IMR-90 (cell line): Measurements from ENCODE around the gene MED12. TPM values are rescaled to one million over a fixed set of nuclear protein-coding genes. Genes with fewer than 3 reads are reported as not detected.

ENCODE experiments used
- ATAC-seq: fragments of 200-7000 bp; cut with Tn5 transposase; 2 replicates; pipeline ENCODE4 v1.9.1; 2020; ENCODE audit warnings: low read depth, mild to moderate bottlenecking, moderate library complexity
- BruUV-seq: library from RNA; stranded (reverse); fragments of 400-500 nt; replicated peaks from 2 replicates; lab custom pipeline; 2021; lab: Mats Ljungman, UMichigan
- CTCF ChIA-PET: fragments of 300-600 bp; formaldehyde crosslinking; extraction: SDS; loops from one replicate; lab custom pipeline; 2021; ENCODE audit warnings: antibody characterized with exemption; lab: Yijun Ruan, JAX
- POLR2A ChIA-PET: fragments of 300-600 bp; sonication (Branson Sonifier 250); formaldehyde crosslinking; loops from one replicate; lab custom pipeline; 2022; ENCODE audit warnings: antibody characterized with exemption; ENCODE audit not compliant: unreplicated experiment; lab: Charles Lee
- DNase-seq: peaks from one replicate; pipeline ENCODE4 v3.0.0; 2013
- H2AFZ ChIP-seq: replicated peaks from 2 replicates; pipeline ENCODE3; 2013; ENCODE audit warnings: low read length, mild to moderate bottlenecking; ENCODE audit not compliant: poor library complexity
- H2AK5ac ChIP-seq: 2 replicates; pipeline ENCODE4 v1.6.1; 2013; ENCODE audit warnings: low read depth, low read length, inconsistent platforms
- H2AK9ac ChIP-seq: replicated peaks from 2 replicates; pipeline ENCODE3; 2013; ENCODE audit warnings: mild to moderate bottlenecking, low read depth, low read length, moderate library complexity; ENCODE audit not compliant: poor library complexity
- H2BK120ac ChIP-seq: 2 replicates; pipeline ENCODE4 v1.6.1; 2013; ENCODE audit warnings: low read depth, low read length, inconsistent platforms
- H2BK15ac ChIP-seq: 3 replicates; pipeline ENCODE4 v1.6.1; 2013; ENCODE audit warnings: low read depth, low read length, inconsistent platforms
- H2BK20ac ChIP-seq: 2 replicates; pipeline ENCODE4 v1.6.1; 2013; ENCODE audit warnings: low read depth, mild to moderate bottlenecking, inconsistent platforms, low read length, moderate library complexity
- H2BK5ac ChIP-seq: 2 replicates; pipeline ENCODE4 v1.6.1; 2013; ENCODE audit warnings: mild to moderate bottlenecking, low read depth, low read length, inconsistent platforms; ENCODE audit not compliant: poor library complexity, severe bottlenecking
- H3K14ac ChIP-seq: replicated peaks from 2 replicates; pipeline ENCODE4 v1.6.1; 2013; ENCODE audit warnings: low read depth, low read length, inconsistent platforms
- H3K18ac ChIP-seq: 2 replicates; pipeline ENCODE4 v1.6.1; 2013; ENCODE audit warnings: low read depth, low read length, control low read depth
- H3K23ac ChIP-seq: 2 replicates; pipeline ENCODE4 v1.6.1; 2013; ENCODE audit warnings: low read depth, low read length, inconsistent platforms
- H3K27ac ChIP-seq: 2 replicates; pipeline ENCODE4 v1.5.1; 2013; ENCODE audit warnings: mild to moderate bottlenecking, control low read depth, low read length; ENCODE audit not compliant: insufficient read depth
- H3K27me3 ChIP-seq: 2 replicates; pipeline ENCODE4 v1.6.1; 2013; ENCODE audit warnings: low read length; ENCODE audit not compliant: control insufficient read depth, insufficient read depth
- H3K36me3 ChIP-seq: 2 replicates; pipeline ENCODE4 v1.6.1; 2013; ENCODE audit warnings: low read length, mixed read lengths; ENCODE audit not compliant: control insufficient read depth, insufficient read depth
- H3K4ac ChIP-seq: 2 replicates; pipeline ENCODE4 v1.6.1; 2013; ENCODE audit warnings: low read depth, low read length, inconsistent platforms
- H3K4me1 ChIP-seq: 2 replicates; pipeline ENCODE4 v1.6.1; 2013; ENCODE audit warnings: low read length, mixed read lengths; ENCODE audit not compliant: control insufficient read depth, insufficient read depth
- H3K4me2 ChIP-seq: 2 replicates; pipeline ENCODE4 v1.6.1; 2013; ENCODE audit warnings: low read depth, mild to moderate bottlenecking, control low read depth, low read length, moderate library complexity
- H3K4me3 ChIP-seq: 2 replicates; pipeline ENCODE4 v1.5.1; 2013; ENCODE audit warnings: low read depth, mild to moderate bottlenecking, control low read depth, low read length, moderate library complexity; ENCODE audit not compliant: insufficient read depth
- H3K56ac ChIP-seq: 2 replicates; pipeline ENCODE4 v1.6.1; 2013; ENCODE audit warnings: low read length, inconsistent platforms; ENCODE audit not compliant: insufficient read depth; ENCODE audit errors: extremely low read depth
- H3K79me1 ChIP-seq, 2 experiments: 2 replicates each; pipeline ENCODE4 v1.6.1; 2013; ENCODE audit warnings: low read length in 2 of 2, inconsistent platforms in 1 of 2, low read depth in 1 of 2
- H3K9ac ChIP-seq: 2 replicates; pipeline ENCODE4 v1.6.1; 2013; ENCODE audit warnings: low read depth, low read length, control low read depth
- H3K9me1 ChIP-seq: 2 replicates; pipeline ENCODE4 v1.6.1; 2013; ENCODE audit warnings: low read length, inconsistent platforms; ENCODE audit not compliant: insufficient read depth
- H3K9me3 ChIP-seq: 2 replicates; pipeline ENCODE4 v1.6.1; 2013; ENCODE audit warnings: low read length; ENCODE audit not compliant: control insufficient read depth, insufficient read depth
- H4K20me1 ChIP-seq: 2 replicates; pipeline ENCODE4 v1.6.1; 2013; ENCODE audit warnings: low read length, inconsistent platforms; ENCODE audit not compliant: insufficient read depth
- H4K5ac ChIP-seq: 2 replicates; pipeline ENCODE4 v1.6.1; 2013; ENCODE audit warnings: mild to moderate bottlenecking, low read depth, low read length, control low read depth
- H4K8ac ChIP-seq, 2 experiments: 2 replicates each; pipeline ENCODE4 v1.6.1; 2013; ENCODE audit warnings: low read depth in 2 of 2, low read length in 2 of 2, control low read depth in 1 of 2, inconsistent platforms in 1 of 2
- H4K91ac ChIP-seq: 2 replicates; pipeline ENCODE4 v1.6.1; 2013; ENCODE audit warnings: low read depth, low read length, inconsistent platforms; ENCODE audit not compliant: insufficient read depth
- BHLHE40 ChIP-seq: fragments of 150-350 bp; IDR thresholded peaks from 2 replicates; pipeline ENCODE4 v1.6.1; 2016; ENCODE audit warnings: mild to moderate bottlenecking, low read depth, low read length
- CEBPB ChIP-seq: IDR thresholded peaks from 2 replicates; pipeline ENCODE4 v1.6.1; 2012; ENCODE audit warnings: low read depth, low read length, improper control_type of control experiment
- CHD1 ChIP-seq: IDR thresholded peaks from 2 replicates; pipeline ENCODE4 v1.6.1; 2012; ENCODE audit warnings: low read depth, low read length, improper control_type of control experiment
- CTCF ChIP-seq: conservative IDR thresholded peaks from 2 replicates; pipeline ENCODE4 v1.5.1; 2012; ENCODE audit warnings: mild to moderate bottlenecking, low read depth, low read length, improper control_type of control experiment
- MAFK ChIP-seq: IDR thresholded peaks from 2 replicates; pipeline ENCODE4 v1.6.1; 2012; ENCODE audit warnings: low read depth, low read length, improper control_type of control experiment
- MAZ ChIP-seq: IDR thresholded peaks from 2 replicates; pipeline ENCODE4 v1.6.1; 2012; ENCODE audit warnings: low read depth, mild to moderate bottlenecking, low read length, improper control_type of control experiment, moderate library complexity, borderline replicate concordance
- MXI1 ChIP-seq: IDR thresholded peaks from 2 replicates; pipeline ENCODE4 v1.6.1; 2012; ENCODE audit warnings: low read depth, mild to moderate bottlenecking, low read length, moderate library complexity, borderline replicate concordance
- NFE2L2 ChIP-seq: fragments of 150-350 bp; IDR thresholded peaks from 2 replicates; pipeline ENCODE4 v1.6.1; 2016; ENCODE audit warnings: low read depth, mild to moderate bottlenecking, low read length
- RAD21 ChIP-seq: IDR thresholded peaks from 2 replicates; pipeline ENCODE4 v1.6.1; 2012; ENCODE audit warnings: low read length, improper control_type of control experiment
- USF2 ChIP-seq: fragments of 150-350 bp; IDR thresholded peaks from 2 replicates; pipeline ENCODE4 v1.6.1; 2017; ENCODE audit warnings: mild to moderate bottlenecking, antibody characterized with exemption, low read length, low read depth
- WGBS, 2 experiments: methylation state at CpG; one replicate each; pipeline versions ENCODE4 v1.1.5 to v1.1.7; 2013; ENCODE audit warnings: missing lambda C conversion rate in 2 of 2; ENCODE audit not compliant: insufficient read length in 1 of 2; ENCODE audit errors: extremely low coverage in 2 of 2; 5-methylcytosine and 5-hydroxymethylcytosine counted together
- dilution Hi-C: fragments of 300-500 bp; cut with HindIII; formaldehyde crosslinking; loops from one replicate; pipeline ENCODE4 v1.14.3; 2018; ENCODE audit warnings: low sequenced_read_pairs; ENCODE audit not compliant: unreplicated experiment
- in situ Hi-C: fragments of 300-500 bp; cut with MboI; formaldehyde crosslinking; loops from 3 replicates; pipeline ENCODE4 v1.14.3; 2019; ENCODE audit warnings: low sequenced_read_pairs, inconsistent platforms, mixed read lengths
- intact Hi-C: fragments of 100-400 bp; cut with micrococcal nuclease; formaldehyde crosslinking; loops from 2 replicates; pipeline ENCODE4 v1.10.0; 2022
- polyA plus RNA-seq, 3 experiments: library from polyadenylated mRNA; depleted of rRNA; stranded (reverse); fragments of >200 nt; gene quantifications; 2 replicates each; pipeline ENCODE4 v1.2.3, GENCODE V29; 2012; ENCODE audit warnings: low replicate concordance in 1 of 3
- total RNA-seq: library from RNA; depleted of rRNA; stranded (reverse); fragments of >200 nt; gene quantifications from 2 replicates; pipeline ENCODE4 v1.2.3, GENCODE V29; 2012
- TF ChIP-seq, protein P1 (sequence below): fragments of 150-350 bp; IDR thresholded peaks from 2 replicates; pipeline ENCODE4 v1.6.1; 2016; ENCODE audit warnings: low read depth, mild to moderate bottlenecking, low read length, moderate library complexity, borderline replicate concordance

The MED12 gene
- total and polyA plus RNA-seq, 2 of the 4 experiments (the other 2 are of a cell fraction), result 9.1 to 19.8 TPM

DNA sequence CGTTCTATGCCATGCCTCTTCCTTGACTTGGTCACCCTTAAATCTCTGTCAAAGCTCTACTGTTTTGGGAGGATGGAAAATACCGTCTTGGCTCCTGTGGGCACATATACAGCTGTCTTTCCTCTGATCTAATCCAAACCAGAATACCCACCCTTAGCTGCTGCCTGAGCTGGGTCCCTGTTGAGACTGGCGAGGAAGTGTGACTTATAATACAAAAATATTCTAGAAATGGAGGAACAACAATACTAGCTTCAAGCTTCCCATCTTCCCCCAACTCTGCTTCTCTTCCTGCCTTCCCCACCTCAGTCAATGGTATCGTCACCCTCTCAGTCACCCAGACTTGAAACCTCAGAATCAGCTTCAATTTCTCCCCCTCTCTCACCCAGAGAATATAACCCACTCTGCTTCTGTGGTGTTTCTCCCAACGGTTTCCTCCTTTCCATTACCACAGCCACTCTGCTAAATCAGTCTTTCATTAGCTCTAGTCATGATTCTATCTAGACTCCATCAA, 6.4 kb upstream of the MED12 start:
- 28% methylated on average over 2 of the region's 5 CpGs; no CpG with 5 or more reads in 1 of the 2 experiments for WGBS, 2 experiments
- DNase-seq (no peak), ATAC-seq (no peak)
- Histone ChIP-seq H2AK5ac (no peak overlapping the region), H3K9ac (no peak overlapping the region), H3K56ac (no peak overlapping the region), H3K18ac (no peak overlapping the region), H3K4ac (no peak overlapping the region), H3K9me1 (no peaks in the 10 kb centered on the region), H2BK15ac (no peak overlapping the region), H2BK5ac (no peak overlapping the region), H3K14ac (no peak overlapping the region), H3K36me3 (no peaks in the 10 kb centered on the region), H2AFZ (no peak overlapping the region), H4K8ac (no peak overlapping the region), H4K20me1 (no peaks in the 10 kb centered on the region), H2AK9ac (no peak overlapping the region), H4K91ac (no peak overlapping the region), H3K23ac (no peak overlapping the region), H4K5ac (no peak overlapping the region), H3K4me1 (no peaks in the 10 kb centered on the region), H3K27ac (no peak overlapping the region), H3K9me3 (no peaks in the 10 kb centered on the region), H2BK20ac (no peak overlapping the region), H2BK120ac (no peak overlapping the region), H3K79me1 (no peaks in the 10 kb centered on the region), H3K27me3 (peaks cover 24% of the 10 kb centered on the region), H3K4me2 (no peak overlapping the region), H3K4me3 (no peak overlapping the region)
- intact Hi-C loops (no loop called here), dilution Hi-C loops (no loop called here), in situ Hi-C loops (no loop called here)
- BruUV-seq, result no TSS peak
- ChIA-PET CTCF (no interaction called here), POLR2A (no interaction called here)
- TF ChIP-seq CHD1, result no peak
- no peak for TF ChIP-seq BHLHE40
- TF ChIP-seq USF2, result no peak
- TF ChIP-seq MXI1, result no peak
- TF ChIP-seq RAD21, result no peak
- TF ChIP-seq MAZ, result no peak
- no peak for TF ChIP-seq CEBPB
- TF ChIP-seq MAFK, result no peak
- TF ChIP-seq NFE2L2, result no peak
- TF ChIP-seq CTCF, result no peak
- TF ChIP-seq, protein P1, sequence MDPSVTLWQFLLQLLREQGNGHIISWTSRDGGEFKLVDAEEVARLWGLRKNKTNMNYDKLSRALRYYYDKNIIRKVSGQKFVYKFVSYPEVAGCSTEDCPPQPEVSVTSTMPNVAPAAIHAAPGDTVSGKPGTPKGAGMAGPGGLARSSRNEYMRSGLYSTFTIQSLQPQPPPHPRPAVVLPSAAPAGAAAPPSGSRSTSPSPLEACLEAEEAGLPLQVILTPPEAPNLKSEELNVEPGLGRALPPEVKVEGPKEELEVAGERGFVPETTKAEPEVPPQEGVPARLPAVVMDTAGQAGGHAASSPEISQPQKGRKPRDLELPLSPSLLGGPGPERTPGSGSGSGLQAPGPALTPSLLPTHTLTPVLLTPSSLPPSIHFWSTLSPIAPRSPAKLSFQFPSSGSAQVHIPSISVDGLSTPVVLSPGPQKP, result no peak
